Sigmoid colon (tissue), 7 donors: ENCODE measurements around the gene SLC35F1. TPM values are rescaled to one million over a fixed set of nuclear protein-coding genes. Genes with fewer than 3 reads are reported as not detected.
A peak's percentile ranks its signal among the peaks of the same experiment; 100 is the strongest.

ENCODE experiments used
- DNase-seq: peaks from one replicate; pipeline ENCODE4 v3.0.0-alpha.2; 2019
- H3K27ac ChIP-seq, 4 donors: fragments of 200-600 bp; sonication (generic); one replicate each; pipeline ENCODE4 v1.5.1; 2016 to 2019; ENCODE audit warnings: mild to moderate bottlenecking in 1 of 4
- H3K27me3 ChIP-seq, 3 donors: fragments of 200-600 bp; sonication (generic); one replicate each; pipeline ENCODE4 v1.5.1; 2019; ENCODE audit warnings: mild to moderate bottlenecking in 1 of 3
- H3K36me3 ChIP-seq, 4 donors: fragments of 200-600 bp; sonication (generic); one replicate each; pipeline ENCODE4 v1.5.1; 2016 to 2019
- H3K4me1 ChIP-seq, 4 donors: fragments of 200-600 bp; sonication (generic); one replicate each; pipeline ENCODE4 v1.5.1; 2017 to 2019
- H3K4me3 ChIP-seq, 4 donors: fragments of 200-600 bp; sonication (generic); one replicate each; pipeline ENCODE4 v1.5.1; 2017 to 2019; ENCODE audit warnings: mild to moderate bottlenecking in 2 of 4, moderate library complexity in 1 of 4
- H3K9me3 ChIP-seq, 4 donors: fragments of 200-600 bp in 3 of 4; sonication (generic) in 3 of 4; one replicate each; pipeline versions ENCODE4 v1.5.1 to v1.6.1; 2013 to 2019
- EP300 ChIP-seq, 4 donors: sonication (generic); formaldehyde crosslinking; IDR thresholded peaks; one replicate each; pipeline ENCODE4 v1.6.1; 2017; ENCODE audit warnings: antibody characterized with exemption in 4 of 4
- POLR2A ChIP-seq, 2 donors: fragments of 450-650 bp; IDR thresholded peaks; one replicate each; pipeline ENCODE4 v1.6.1; 2016; ENCODE audit warnings: antibody characterized with exemption in 2 of 2, mild to moderate bottlenecking in 2 of 2, moderate library complexity in 2 of 2
- POLR2AphosphoS5 ChIP-seq, 4 donors: sonication (generic); formaldehyde crosslinking; IDR thresholded peaks; one replicate each; pipeline ENCODE4 v1.6.1; 2017; ENCODE audit warnings: antibody characterized with exemption in 4 of 4
- WGBS, 2 donors: extraction: QIAGEN DNeasy Blood & Tissue Kit; methylation state at CpG; one replicate each; pipeline ENCODE4 v1.1.7; 2013; 5-methylcytosine and 5-hydroxymethylcytosine counted together
- intact Hi-C: fragments of 100-400 bp; cut with DNase I; formaldehyde crosslinking; loops from one replicate; pipeline ENCODE4 v1.15.1; 2023
- polyA plus RNA-seq, 3 donors: library from polyadenylated mRNA; stranded (reverse); fragments of 200-250 nt; gene quantifications; one replicate each; pipeline ENCODE4 v1.2.3, GENCODE V29; 2013
- total RNA-seq, 4 donors: library from RNA; depleted of rRNA; stranded (reverse); fragments of >200 nt; gene quantifications; one replicate each; pipeline ENCODE4 v1.1.0, GENCODE V29; 2016
- TF ChIP-seq, protein P1 (sequence below), 4 experiments: fragments of 450-650 bp in 3 of 4; fragments of 200-600 bp in 1 of 4; IDR thresholded peaks; one replicate each; pipeline ENCODE4 v1.5.1; 2016 to 2019; ENCODE audit warnings: antibody characterized with exemption in 4 of 4, mild to moderate bottlenecking in 3 of 4, moderate library complexity in 2 of 4
- donor health status: healthy with polysubstance abuse.
- donor health status: Bipolar disorder and iron deficiency.
- donor health status: healthy.

The SLC35F1 gene
- total and polyA plus RNA-seq, 7 donors, result under 0.01 to 8.9 (median 4.0) TPM; not detected in 1

DNA sequence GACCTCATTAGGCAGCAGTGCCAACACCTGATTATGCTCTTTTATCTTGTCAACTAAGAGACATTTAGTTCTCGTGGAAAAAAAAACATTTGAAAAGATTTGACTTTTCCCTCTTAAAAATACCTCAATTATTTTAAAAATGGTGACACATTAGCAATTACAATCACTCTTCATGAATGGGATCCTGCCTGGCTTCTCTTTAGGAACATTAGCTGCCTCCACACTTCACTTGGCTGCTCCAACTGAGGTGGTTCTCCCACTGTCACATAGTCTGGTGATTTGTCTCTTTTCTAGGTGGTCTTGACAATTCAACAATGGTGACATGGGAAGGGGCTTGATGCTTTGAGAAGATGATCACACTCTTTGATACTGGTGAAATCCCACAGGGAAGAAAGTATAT lies 26.2 kb upstream of the SLC35F1 start:
- no peak for TF ChIP-seq POLR2AphosphoS5 (IDR thresholded peaks at IDR 0.05)
- TF ChIP-seq POLR2A (IDR thresholded peaks at IDR 0.05), result no peak
- TF ChIP-seq, protein P1, sequence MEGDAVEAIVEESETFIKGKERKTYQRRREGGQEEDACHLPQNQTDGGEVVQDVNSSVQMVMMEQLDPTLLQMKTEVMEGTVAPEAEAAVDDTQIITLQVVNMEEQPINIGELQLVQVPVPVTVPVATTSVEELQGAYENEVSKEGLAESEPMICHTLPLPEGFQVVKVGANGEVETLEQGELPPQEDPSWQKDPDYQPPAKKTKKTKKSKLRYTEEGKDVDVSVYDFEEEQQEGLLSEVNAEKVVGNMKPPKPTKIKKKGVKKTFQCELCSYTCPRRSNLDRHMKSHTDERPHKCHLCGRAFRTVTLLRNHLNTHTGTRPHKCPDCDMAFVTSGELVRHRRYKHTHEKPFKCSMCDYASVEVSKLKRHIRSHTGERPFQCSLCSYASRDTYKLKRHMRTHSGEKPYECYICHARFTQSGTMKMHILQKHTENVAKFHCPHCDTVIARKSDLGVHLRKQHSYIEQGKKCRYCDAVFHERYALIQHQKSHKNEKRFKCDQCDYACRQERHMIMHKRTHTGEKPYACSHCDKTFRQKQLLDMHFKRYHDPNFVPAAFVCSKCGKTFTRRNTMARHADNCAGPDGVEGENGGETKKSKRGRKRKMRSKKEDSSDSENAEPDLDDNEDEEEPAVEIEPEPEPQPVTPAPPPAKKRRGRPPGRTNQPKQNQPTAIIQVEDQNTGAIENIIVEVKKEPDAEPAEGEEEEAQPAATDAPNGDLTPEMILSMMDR (IDR thresholded peaks at IDR 0.05), result no peak
- no peak for TF ChIP-seq EP300 (IDR thresholded peaks at IDR 0.05)
- H3K27me3 ChIP-seq, result no peaks in the 10 kb centered on the region
- intact Hi-C loops, result no loop called here
- H3K4me1 ChIP-seq, result no peaks in the 10 kb centered on the region
- no peak overlapping the region for H3K27ac ChIP-seq
- WGBS, 2 donors, result 49 to 74% methylated on average over 1 of the region's 1 CpG
- no peak for DNase-seq
- no peak overlapping the region for H3K4me3 ChIP-seq
- H3K9me3 ChIP-seq, result no peaks in the 10 kb centered on the region
- H3K36me3 ChIP-seq, result no peaks in the 10 kb centered on the region

DNA sequence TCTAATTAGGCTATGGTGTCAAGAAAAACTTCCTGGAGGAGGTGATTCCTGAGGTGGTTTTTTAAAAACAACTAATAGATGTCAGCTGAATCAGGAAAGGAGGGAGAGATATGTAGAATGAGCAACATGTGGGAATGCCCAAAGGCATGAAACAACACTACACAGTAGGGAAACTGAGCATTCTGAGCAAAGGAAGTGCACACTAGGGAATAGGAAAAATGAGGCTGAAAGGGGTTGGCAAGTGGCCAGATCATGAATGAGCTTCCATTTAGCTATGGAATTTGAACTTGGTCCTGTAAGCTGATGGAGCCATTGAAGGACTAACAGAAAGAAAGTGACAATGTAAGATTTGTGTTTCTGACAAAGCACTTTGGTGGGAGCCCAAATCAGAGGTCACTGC lies 16.9 kb upstream of the SLC35F1 start:
- no peaks in the 10 kb centered on the region for H3K9me3 ChIP-seq
- H3K36me3 ChIP-seq, result no peaks in the 10 kb centered on the region
- H3K27ac ChIP-seq, result no peak overlapping the region
- no peak for DNase-seq
- no peak overlapping the region for H3K4me3 ChIP-seq
- no peaks in the 10 kb centered on the region for H3K4me1 ChIP-seq
- H3K27me3 ChIP-seq, result no peaks in the 10 kb centered on the region
- TF ChIP-seq, protein P1 (IDR thresholded peaks at IDR 0.05), result no peak
- TF ChIP-seq EP300 (IDR thresholded peaks at IDR 0.05), result no peak
- TF ChIP-seq POLR2A (IDR thresholded peaks at IDR 0.05), result no peak
- TF ChIP-seq POLR2AphosphoS5 (IDR thresholded peaks at IDR 0.05), result no peak
- intact Hi-C loops, result no loop called here

DNA sequence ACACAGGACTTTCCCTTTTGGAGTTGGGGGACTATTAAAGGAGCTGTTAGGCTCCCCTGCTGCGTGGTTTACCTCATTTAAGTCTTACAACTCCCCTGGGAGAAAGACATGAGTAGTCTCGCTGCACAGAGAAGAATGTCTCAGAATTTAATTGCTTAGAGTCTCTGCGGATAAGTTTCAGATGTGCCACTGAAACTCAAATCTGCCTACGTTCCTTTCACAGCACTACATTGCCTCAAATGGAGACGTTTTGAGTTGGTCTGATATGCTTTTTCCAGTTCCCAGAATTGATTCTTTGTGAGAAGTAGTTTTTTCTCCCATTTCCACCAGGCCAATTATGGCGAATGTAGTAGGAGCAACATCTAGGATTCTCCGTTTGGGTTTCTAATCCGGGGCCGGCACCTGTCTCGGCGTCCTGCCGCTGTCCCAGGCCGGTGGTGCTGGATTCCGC lies 532 bp upstream of the SLC35F1 start:
- H3K36me3 ChIP-seq, result no peaks in the 10 kb centered on the region
- 6 to 7% methylated on average over 14 of the region's 14 CpGs for WGBS, 2 donors
- TF ChIP-seq EP300 (IDR thresholded peaks at IDR 0.05) (no peak), POLR2A (IDR thresholded peaks at IDR 0.05) (no peak), POLR2AphosphoS5 (IDR thresholded peaks at IDR 0.05) (no peak)
- TF ChIP-seq, protein P1 (IDR thresholded peaks at IDR 0.05), result no peak
- peak overlapping the region in 1 of 4 donors; percentile 14 for H3K27ac ChIP-seq
- DNase-seq, result no peak
- peaks cover 0 to 20% (median 17%) of the 10 kb centered on the region in 4 donors for H3K4me1 ChIP-seq
- no peaks in the 10 kb centered on the region for H3K9me3 ChIP-seq
- H3K4me3 ChIP-seq, result peak overlapping the region in 3 of 4 donors; percentile 51 to 63 (median 61)
- peaks cover 10 to 60% (median 28%) of the 10 kb centered on the region in 3 donors for H3K27me3 ChIP-seq
- intact Hi-C loops, result no loop called here

DNA sequence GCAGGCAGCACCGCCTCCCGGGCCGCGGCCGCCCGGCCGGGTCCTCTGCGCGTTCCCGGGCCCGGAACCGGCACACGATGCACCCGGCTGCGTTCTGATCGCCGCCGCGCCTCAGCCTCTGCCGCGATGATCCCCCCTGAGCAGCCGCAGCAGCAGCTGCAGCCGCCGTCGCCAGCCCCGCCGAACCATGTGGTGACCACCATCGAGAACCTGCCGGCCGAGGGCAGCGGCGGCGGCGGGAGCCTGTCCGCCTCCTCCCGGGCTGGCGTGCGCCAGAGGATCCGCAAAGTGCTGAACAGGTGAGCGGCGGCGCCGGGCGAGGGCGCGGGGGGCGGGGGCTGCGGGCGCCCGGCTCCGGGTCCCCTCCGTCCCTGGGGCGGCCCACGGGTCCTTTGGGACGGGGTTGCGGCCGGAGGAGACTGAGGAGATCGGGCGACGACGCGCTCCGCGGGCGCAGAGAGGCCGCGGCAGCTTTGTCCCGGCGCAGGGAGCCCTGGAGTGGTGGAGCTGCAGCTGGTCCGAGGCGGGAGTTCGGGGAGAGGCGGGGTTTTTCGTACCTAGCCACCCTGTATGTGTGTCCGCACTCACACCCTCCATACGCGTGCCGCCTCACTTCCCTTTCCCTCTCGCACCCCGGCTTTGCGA lies 659 bp downstream of the SLC35F1 start:
- Histone ChIP-seq H3K4me1 (peaks cover 0 to 20% (median 17%) of the 10 kb centered on the region in 4 donors), H3K27me3 (peaks cover 10 to 54% (median 28%) of the 10 kb centered on the region in 3 donors), H3K27ac (peak overlapping the region; percentile 21 to 57 (median 37)), H3K4me3 (peak overlapping the region; percentile 31 to 63 (median 56)), H3K9me3 (no peaks in the 10 kb centered on the region), H3K36me3 (no peaks in the 10 kb centered on the region)
- no peak for DNase-seq
- WGBS, 2 donors, result 1% methylated on average over 81 of the region's 81 CpGs
- intact Hi-C loops, result no loop called here
- TF ChIP-seq POLR2A (IDR thresholded peaks at IDR 0.05) (no peak), POLR2AphosphoS5 (IDR thresholded peaks at IDR 0.05) (no peak), EP300 (IDR thresholded peaks at IDR 0.05) (no peak)
- TF ChIP-seq, protein P1 (IDR thresholded peaks at IDR 0.05), result no peak
